Body of pancreas (tissue), 4 donors: ENCODE data around the gene ANKRD12. TPM values are rescaled to one million over a fixed set of nuclear protein-coding genes. Genes with fewer than 3 reads are reported as not detected.

ENCODE experiments used
- ATAC-seq: fragments of 150-250 bp; one replicate; pipeline ENCODE4 v1.9.1; 2016
- DNase-seq, 4 donors: peaks; one replicate each; pipeline ENCODE4 v3.0.0-alpha.2; 2019
- H3K27ac ChIP-seq, 4 donors: fragments of 200-600 bp; sonication (generic); 1 replicate in 3 of 4; 2 replicates in 1 of 4; pipeline versions ENCODE4 v1.5.1 to v1.6.1; 2016 to 2019; ENCODE audit warnings: mild to moderate bottlenecking in 1 of 4, mixed read lengths in 1 of 4, moderate library complexity in 1 of 4
- H3K27me3 ChIP-seq, 2 donors: fragments of 200-600 bp; sonication (generic); one replicate each; pipeline ENCODE4 v1.6.0; 2016; ENCODE audit warnings: mild to moderate bottlenecking in 1 of 2
- H3K36me3 ChIP-seq, 2 donors: fragments of 200-600 bp; sonication (generic); replicated peaks in 1 of 2; 2 replicates each; pipeline ENCODE4 v1.5.1; 2016; ENCODE audit warnings: low read depth in 2 of 2; ENCODE audit not compliant: insufficient read depth in 1 of 2
- H3K4me1 ChIP-seq: fragments of 200-600 bp; sonication (generic); one replicate; pipeline ENCODE4 v1.6.0; 2016
- H3K4me3 ChIP-seq, 2 donors: fragments of 200-600 bp; sonication (generic); 1 replicate in 1 of 2; 2 replicates in 1 of 2; pipeline ENCODE4 v1.5.1; 2016 to 2019
- H3K9me3 ChIP-seq, 3 donors: fragments of 200-600 bp; sonication (generic); 1 replicate in 2 of 3; 2 replicates in 1 of 3; pipeline ENCODE4 v1.5.1; 2016
- POLR2A ChIP-seq, 3 donors: fragments of 450-650 bp; IDR thresholded peaks; one replicate each; pipeline ENCODE4 v1.6.1; 2016; ENCODE audit warnings: antibody characterized with exemption in 3 of 3, mild to moderate bottlenecking in 2 of 3
- WGBS, 2 donors: methylation state at CpG; one replicate each; pipeline ENCODE4 v1.1.5; 2017; 5-methylcytosine and 5-hydroxymethylcytosine counted together
- intact Hi-C: fragments of 100-400 bp; cut with DNase I; formaldehyde crosslinking; loops from one replicate; pipeline ENCODE4 v1.15.1; 2023
- total RNA-seq, 2 donors: library from RNA; depleted of rRNA; stranded (reverse); fragments of >200 nt; gene quantifications; one replicate each; pipeline ENCODE4 v1.1.0, GENCODE V29; 2016
- TF ChIP-seq, protein P1 (sequence below), 7 experiments: fragments of 450-650 bp in 4 of 7; fragments of 200-600 bp in 3 of 7; sonication (generic) in 3 of 7; IDR thresholded peaks; one replicate each; pipeline ENCODE4 v1.5.1; 2016 to 2019; ENCODE audit warnings: antibody characterized with exemption in 7 of 7

Gene ANKRD12
- total RNA-seq, 2 donors from 2014 or later: 25.4 to 32.9 TPM

- H3K36me3 ChIP-seq: no peaks in the 10 kb centered on the region
- intact Hi-C loops: no loop called here
- H3K4me1 ChIP-seq: no peaks in the 10 kb centered on the region
- no peak overlapping the region for H3K27ac ChIP-seq
- no peaks in the 10 kb centered on the region for H3K27me3 ChIP-seq
- H3K4me3 ChIP-seq: no peak overlapping the region
- TF ChIP-seq, protein P1, sequence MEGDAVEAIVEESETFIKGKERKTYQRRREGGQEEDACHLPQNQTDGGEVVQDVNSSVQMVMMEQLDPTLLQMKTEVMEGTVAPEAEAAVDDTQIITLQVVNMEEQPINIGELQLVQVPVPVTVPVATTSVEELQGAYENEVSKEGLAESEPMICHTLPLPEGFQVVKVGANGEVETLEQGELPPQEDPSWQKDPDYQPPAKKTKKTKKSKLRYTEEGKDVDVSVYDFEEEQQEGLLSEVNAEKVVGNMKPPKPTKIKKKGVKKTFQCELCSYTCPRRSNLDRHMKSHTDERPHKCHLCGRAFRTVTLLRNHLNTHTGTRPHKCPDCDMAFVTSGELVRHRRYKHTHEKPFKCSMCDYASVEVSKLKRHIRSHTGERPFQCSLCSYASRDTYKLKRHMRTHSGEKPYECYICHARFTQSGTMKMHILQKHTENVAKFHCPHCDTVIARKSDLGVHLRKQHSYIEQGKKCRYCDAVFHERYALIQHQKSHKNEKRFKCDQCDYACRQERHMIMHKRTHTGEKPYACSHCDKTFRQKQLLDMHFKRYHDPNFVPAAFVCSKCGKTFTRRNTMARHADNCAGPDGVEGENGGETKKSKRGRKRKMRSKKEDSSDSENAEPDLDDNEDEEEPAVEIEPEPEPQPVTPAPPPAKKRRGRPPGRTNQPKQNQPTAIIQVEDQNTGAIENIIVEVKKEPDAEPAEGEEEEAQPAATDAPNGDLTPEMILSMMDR (IDR thresholded peaks at IDR 0.05): no peak
- TF ChIP-seq POLR2A (IDR thresholded peaks at IDR 0.05): no peak
- no peak for DNase-seq
- WGBS, 2 donors: 85 to 90% methylated on average over 6 of the region's 6 CpGs
- ATAC-seq: no peak
- H3K9me3 ChIP-seq: no peaks in the 10 kb centered on the region
Measured at GRCh38 chr18:9304388-9305070, 167.9 kb downstream of the ANKRD12 start.

- 42 to 61% methylated on average over 1 of the region's 1 CpG for WGBS, 2 donors
- no peak for ATAC-seq
- no peak for DNase-seq
Measured at GRCh38 chr18:9319333-9319732, 182.8 kb downstream of the ANKRD12 start.

DNA sequence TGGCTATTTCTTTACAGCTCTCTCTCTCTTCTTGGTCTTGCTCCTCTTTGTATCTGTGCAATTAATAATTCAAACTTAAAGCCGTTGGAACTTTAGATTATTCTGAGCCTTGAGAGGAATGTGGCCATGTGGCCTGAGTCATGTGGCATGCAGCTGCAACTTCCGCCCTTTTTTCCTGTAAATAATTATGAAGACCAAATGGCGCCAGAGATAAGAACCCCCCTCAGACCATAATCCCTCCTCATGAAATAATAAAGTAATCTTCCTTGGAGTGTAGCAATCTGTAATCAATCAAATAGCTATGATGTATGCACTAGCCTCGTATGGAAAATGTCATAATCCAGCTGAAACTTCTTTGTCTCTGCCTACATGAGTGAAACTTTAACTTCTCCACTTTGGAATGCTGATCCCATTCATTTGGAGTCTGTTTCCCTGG lies 184.5 kb downstream of the ANKRD12 start:
- H3K4me3 ChIP-seq: no peak overlapping the region
- no peaks in the 10 kb centered on the region for H3K4me1 ChIP-seq
- ATAC-seq (no peak), DNase-seq (no peak)
- no peaks in the 10 kb centered on the region for H3K9me3 ChIP-seq
- 16 to 26% methylated on average over 4 of the region's 4 CpGs for WGBS, 2 donors
- TF ChIP-seq, protein P1 (IDR thresholded peaks at IDR 0.05): no peak
- no peak for TF ChIP-seq POLR2A (IDR thresholded peaks at IDR 0.05)
- no peaks in the 10 kb centered on the region for H3K27me3 ChIP-seq
- H3K36me3 ChIP-seq: no peaks in the 10 kb centered on the region
- no peak overlapping the region for H3K27ac ChIP-seq
- intact Hi-C loops: no loop called here

More at GRCh38 chr18:9319333-9319732, 182.8 kb downstream of the ANKRD12 start:
- intact Hi-C loops: no loop called here
- no peaks in the 10 kb centered on the region for H3K36me3 ChIP-seq
- TF ChIP-seq, protein P1 (IDR thresholded peaks at IDR 0.05): no peak
- no peaks in the 10 kb centered on the region for H3K27me3 ChIP-seq
- no peak overlapping the region for H3K27ac ChIP-seq
- no peak overlapping the region for H3K4me3 ChIP-seq
- H3K9me3 ChIP-seq: no peaks in the 10 kb centered on the region
- no peaks in the 10 kb centered on the region for H3K4me1 ChIP-seq

GRCh38 chr18:9321736-9322135 lies 185.2 kb downstream of the ANKRD12 start:
- H3K9me3 ChIP-seq: no peaks in the 10 kb centered on the region
- H3K4me3 ChIP-seq: no peak overlapping the region
- H3K27me3 ChIP-seq: no peaks in the 10 kb centered on the region
- intact Hi-C loops: no loop called here
- H3K4me1 ChIP-seq: no peaks in the 10 kb centered on the region
- H3K36me3 ChIP-seq: no peaks in the 10 kb centered on the region
- ATAC-seq (no peak), DNase-seq (no peak)
- 46 to 51% methylated on average over 4 of the region's 4 CpGs for WGBS, 2 donors
- H3K27ac ChIP-seq: no peak overlapping the region
- TF ChIP-seq, protein P1 (IDR thresholded peaks at IDR 0.05): no peak
- no peak for TF ChIP-seq POLR2A (IDR thresholded peaks at IDR 0.05)

DNA sequence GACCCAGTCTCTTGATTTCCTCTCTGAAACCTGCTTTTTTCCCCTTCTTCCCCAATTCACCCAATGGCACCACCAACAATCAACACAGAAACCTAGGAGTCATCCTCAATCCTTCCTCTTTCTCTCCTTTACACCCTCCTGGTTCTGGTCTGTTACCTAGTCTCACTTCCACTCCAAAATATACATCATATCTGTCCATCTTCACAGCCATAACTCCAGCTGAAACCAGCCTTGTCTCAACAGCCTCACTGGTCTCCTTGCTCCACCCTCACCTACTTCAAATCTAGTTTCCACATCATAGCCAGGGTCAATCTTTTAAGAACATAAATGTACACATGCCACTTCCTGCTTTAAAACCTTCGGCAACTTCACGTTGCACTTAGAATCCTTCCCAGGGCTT lies 186.2 kb downstream of the ANKRD12 start:
- no peak overlapping the region for H3K27ac ChIP-seq
- H3K4me1 ChIP-seq: no peaks in the 10 kb centered on the region
- WGBS, 2 donors: 84 to 86% methylated on average over 2 of the region's 2 CpGs
- H3K27me3 ChIP-seq: no peaks in the 10 kb centered on the region
- no peak for DNase-seq
- H3K4me3 ChIP-seq: no peak overlapping the region
- no peaks in the 10 kb centered on the region for H3K9me3 ChIP-seq
- TF ChIP-seq, protein P1 (IDR thresholded peaks at IDR 0.05): no peak
- TF ChIP-seq POLR2A (IDR thresholded peaks at IDR 0.05): no peak
- intact Hi-C loops: no loop called here
- no peak for ATAC-seq
- no peaks in the 10 kb centered on the region for H3K36me3 ChIP-seq
